RWPE2 (cell line): ENCODE results near the gene RHD.
"Not testable (repeated sequence)": the region's sequence is repeated elsewhere in the genome, so short reads cannot be mapped to it uniquely, and the experiment has no call there.

Source experiments
- ATAC-seq: fragments of 200-7000 bp; cut with Tn5 transposase; 3 replicates; pipeline ENCODE4 v1.9.1; 2021; ENCODE audit warnings: low read depth
- DNase-seq: peaks from one replicate; pipeline ENCODE4 v3.0.0-alpha.2; 2020; ENCODE audit warnings: low spot score
- H3K27ac ChIP-seq: fragments of 450-650 bp; 2 replicates; pipeline ENCODE4 v1.5.1; 2017; ENCODE audit warnings: mild to moderate bottlenecking; ENCODE audit not compliant: poor library complexity, severe bottlenecking
- H3K27me3 ChIP-seq: fragments of 250-450 bp; sonication (Bioruptor Pico); 2 replicates; pipeline ENCODE4 v1.5.1; 2021; ENCODE audit warnings: mild to moderate bottlenecking, moderate library complexity; ENCODE audit not compliant: insufficient read depth, poor library complexity, severe bottlenecking
- H3K36me3 ChIP-seq: fragments of 250-450 bp; sonication (Bioruptor Pico); 2 replicates; pipeline ENCODE4 v1.5.1; 2020; ENCODE audit warnings: low read depth, mild to moderate bottlenecking, moderate library complexity
- H3K4me1 ChIP-seq: fragments of 250-450 bp; sonication (Bioruptor Pico); 2 replicates; pipeline ENCODE4 v1.5.1; 2021; ENCODE audit warnings: mild to moderate bottlenecking, moderate library complexity; ENCODE audit not compliant: insufficient read depth, poor library complexity, severe bottlenecking
- H3K4me3 ChIP-seq: fragments of 250-450 bp; sonication (Bioruptor Pico); 2 replicates; pipeline ENCODE4 v1.5.1; 2021; ENCODE audit warnings: mild to moderate bottlenecking, moderate library complexity; ENCODE audit not compliant: severe bottlenecking
- H3K9me3 ChIP-seq: fragments of 250-450 bp; sonication (Bioruptor Pico); 2 replicates; pipeline ENCODE4 v1.5.1; 2021; ENCODE audit warnings: mild to moderate bottlenecking, moderate library complexity; ENCODE audit not compliant: severe bottlenecking
- CTCF ChIP-seq: fragments of 450-650 bp; IDR thresholded peaks from one replicate; pipeline ENCODE4 v1.5.1; 2017; ENCODE audit warnings: mild to moderate bottlenecking, moderate library complexity; ENCODE audit not compliant: poor library complexity, severe bottlenecking

The RHD gene

GRCh38 chr1:25356441-25356840, 84.1 kb downstream of the RHD start:
- Histone ChIP-seq H3K4me1 (peaks cover 23% of the 10 kb centered on the region), H3K27me3 (no peaks in the 10 kb centered on the region), H3K9me3 (no peaks in the 10 kb centered on the region), H3K4me3 (no peak overlapping the region), H3K36me3 (peaks cover 82% of the 10 kb centered on the region), H3K27ac (peak overlapping the region; percentile 5)
- no peak for TF ChIP-seq CTCF
- DNase-seq (no peak), ATAC-seq (no peak)

GRCh38 chr1:25356848-25357247, 84.5 kb downstream of the RHD start:
- Histone ChIP-seq H3K36me3 (peaks cover 83% of the 10 kb centered on the region), H3K9me3 (no peaks in the 10 kb centered on the region), H3K4me3 (no peak overlapping the region), H3K27ac (peak overlapping the region; percentile 5), H3K4me1 (peaks cover 19% of the 10 kb centered on the region), H3K27me3 (no peaks in the 10 kb centered on the region)
- ATAC-seq (no peak), DNase-seq (no peak)
- no peak for TF ChIP-seq CTCF

GRCh38 chr1:25360596-25361581, 88.6 kb downstream of the RHD start:
- no peaks in the 10 kb centered on the region for H3K27me3 ChIP-seq
- peaks cover 14% of the 10 kb centered on the region for H3K4me1 ChIP-seq
- H3K36me3 ChIP-seq = peaks cover 54% of the 10 kb centered on the region
- H3K4me3 ChIP-seq = no peak overlapping the region
- H3K27ac ChIP-seq = no peak overlapping the region
- no peak for TF ChIP-seq CTCF
- no peaks in the 10 kb centered on the region for H3K9me3 ChIP-seq
- DNase-seq = no peak
- ATAC-seq = 0 out of 3 replicates have a peak, but pooled peaks have one; percentile 51

- Histone ChIP-seq H3K9me3 (no peaks in the 10 kb centered on the region), H3K36me3 (peaks cover 44% of the 10 kb centered on the region), H3K27ac (no peak overlapping the region), H3K27me3 (no peaks in the 10 kb centered on the region), H3K4me3 (no peak overlapping the region), H3K4me1 (peaks cover 10% of the 10 kb centered on the region)
- no peak for TF ChIP-seq CTCF
- no peak for ATAC-seq
- no peak for DNase-seq
Observed at GRCh38 chr1:25361901-25362300, 89.6 kb downstream of the RHD start.

- DNase-seq, H3K9me3 ChIP-seq, H3K4me3 ChIP-seq, H3K4me1 ChIP-seq, H3K27me3 ChIP-seq, H3K27ac ChIP-seq, ATAC-seq: not testable (repeated sequence)
- H3K36me3 ChIP-seq = peaks cover 37% of the 10 kb centered on the region
Observed at GRCh38 chr1:25362634-25363559, 90.6 kb downstream of the RHD start.
